Measurements from ENCODE around the gene NASP.

Gene NASP, protein sequence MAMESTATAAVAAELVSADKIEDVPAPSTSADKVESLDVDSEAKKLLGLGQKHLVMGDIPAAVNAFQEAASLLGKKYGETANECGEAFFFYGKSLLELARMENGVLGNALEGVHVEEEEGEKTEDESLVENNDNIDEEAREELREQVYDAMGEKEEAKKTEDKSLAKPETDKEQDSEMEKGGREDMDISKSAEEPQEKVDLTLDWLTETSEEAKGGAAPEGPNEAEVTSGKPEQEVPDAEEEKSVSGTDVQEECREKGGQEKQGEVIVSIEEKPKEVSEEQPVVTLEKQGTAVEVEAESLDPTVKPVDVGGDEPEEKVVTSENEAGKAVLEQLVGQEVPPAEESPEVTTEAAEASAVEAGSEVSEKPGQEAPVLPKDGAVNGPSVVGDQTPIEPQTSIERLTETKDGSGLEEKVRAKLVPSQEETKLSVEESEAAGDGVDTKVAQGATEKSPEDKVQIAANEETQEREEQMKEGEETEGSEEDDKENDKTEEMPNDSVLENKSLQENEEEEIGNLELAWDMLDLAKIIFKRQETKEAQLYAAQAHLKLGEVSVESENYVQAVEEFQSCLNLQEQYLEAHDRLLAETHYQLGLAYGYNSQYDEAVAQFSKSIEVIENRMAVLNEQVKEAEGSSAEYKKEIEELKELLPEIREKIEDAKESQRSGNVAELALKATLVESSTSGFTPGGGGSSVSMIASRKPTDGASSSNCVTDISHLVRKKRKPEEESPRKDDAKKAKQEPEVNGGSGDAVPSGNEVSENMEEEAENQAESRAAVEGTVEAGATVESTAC

DNA sequence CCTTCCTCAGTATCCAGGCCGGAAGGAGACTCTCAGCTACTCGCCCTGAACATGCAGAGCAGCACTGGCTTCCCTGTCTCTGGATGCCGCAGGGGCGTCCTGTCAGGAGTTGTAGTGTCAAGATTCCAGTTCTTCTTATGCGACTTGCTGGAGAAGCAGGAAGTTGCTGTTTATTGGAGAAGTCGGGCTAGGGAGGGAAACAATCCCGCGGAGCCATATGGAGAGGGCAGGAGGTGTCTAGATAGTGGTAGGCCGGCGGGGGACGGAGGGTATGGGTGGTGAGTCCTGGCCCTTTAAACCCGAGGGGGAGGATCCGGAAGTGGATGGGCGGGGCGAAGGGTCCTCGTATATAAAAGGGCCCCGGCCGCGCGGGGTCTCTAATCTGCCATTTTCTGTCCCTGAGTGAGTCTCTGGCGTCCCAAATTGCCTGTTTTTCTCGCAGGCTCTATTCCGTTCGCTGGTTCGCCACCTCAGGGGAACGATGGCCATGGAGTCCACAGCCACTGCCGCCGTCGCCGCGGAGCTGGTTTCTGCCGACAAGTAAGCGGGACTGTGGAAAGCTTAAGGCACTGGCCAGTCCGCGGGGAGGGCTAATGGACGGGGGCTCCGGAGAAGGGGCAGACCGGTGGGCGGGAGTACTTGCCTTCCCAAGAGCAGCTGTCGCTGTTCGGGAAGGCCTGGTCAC is at the start of gene NASP:
Gene NASP (plus strand): TSS at position 376 of the 685 bp plus-strand sequence. CDS start 106 bp downstream, at position 482.
- peak; percentile 95 for DNase-seq

DNA sequence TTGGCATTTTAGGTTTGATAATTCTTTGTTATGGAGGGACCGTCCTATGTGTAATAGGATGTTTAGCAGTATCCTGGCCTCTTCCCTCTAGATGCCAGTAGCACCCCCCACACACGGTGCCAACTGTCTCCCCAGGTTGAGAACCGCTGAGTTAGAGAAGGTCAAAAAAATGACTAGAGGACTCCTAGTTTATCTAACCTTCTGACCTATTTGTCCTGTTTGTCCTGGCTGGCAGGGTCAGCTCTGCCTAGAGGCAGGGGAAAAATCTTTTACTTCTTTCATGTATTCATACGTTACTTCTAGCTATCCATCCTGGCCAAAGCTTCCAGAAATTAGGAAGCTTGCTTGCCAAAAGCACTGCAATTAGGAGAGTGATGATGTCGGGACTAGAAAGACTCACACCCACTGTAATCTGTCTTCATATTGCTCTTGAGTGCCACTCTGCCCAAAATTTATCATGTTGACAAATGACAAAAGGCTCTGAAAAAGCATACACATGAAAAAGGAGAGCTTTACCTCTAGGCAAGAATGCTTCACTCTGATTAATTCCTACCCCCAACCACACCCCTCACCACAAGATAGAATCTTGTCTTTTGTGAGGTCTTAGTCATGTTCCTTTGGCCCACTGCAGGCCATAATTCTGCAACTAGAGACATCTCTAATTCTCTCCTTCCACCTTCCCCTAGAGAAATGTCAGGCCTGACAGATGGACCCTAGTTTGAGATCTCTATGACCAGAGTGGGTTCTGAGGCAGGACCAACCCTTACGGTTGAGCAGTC is 47.7 kb upstream of the NASP start:
- peak; percentile 23 for DNase-seq

DNA sequence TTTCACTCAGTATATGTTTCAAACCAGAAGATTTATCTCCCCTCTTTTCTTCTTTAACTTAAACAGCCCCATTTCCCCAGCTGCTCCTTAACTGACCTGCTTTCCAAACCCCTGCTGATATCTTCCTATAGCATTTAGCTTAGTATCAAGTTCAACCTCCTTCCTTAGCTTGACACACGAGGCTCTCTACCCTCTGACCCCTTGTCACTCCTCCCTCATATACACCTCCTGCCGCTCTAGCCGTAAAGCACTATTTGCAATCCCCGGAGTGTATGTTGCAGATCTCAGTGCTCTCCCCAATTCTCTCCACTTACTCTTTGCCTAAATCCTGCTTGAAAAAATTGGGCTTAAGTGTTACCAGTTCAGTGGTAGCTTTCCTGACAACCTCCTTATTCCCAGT is 47.0 kb upstream of the NASP start:
- DNase-seq = no peak

- peak; percentile 15 for DNase-seq
These were observed 42.6 kb upstream of the NASP start for GRCh38 chr1:45541193-45541592.

DNA sequence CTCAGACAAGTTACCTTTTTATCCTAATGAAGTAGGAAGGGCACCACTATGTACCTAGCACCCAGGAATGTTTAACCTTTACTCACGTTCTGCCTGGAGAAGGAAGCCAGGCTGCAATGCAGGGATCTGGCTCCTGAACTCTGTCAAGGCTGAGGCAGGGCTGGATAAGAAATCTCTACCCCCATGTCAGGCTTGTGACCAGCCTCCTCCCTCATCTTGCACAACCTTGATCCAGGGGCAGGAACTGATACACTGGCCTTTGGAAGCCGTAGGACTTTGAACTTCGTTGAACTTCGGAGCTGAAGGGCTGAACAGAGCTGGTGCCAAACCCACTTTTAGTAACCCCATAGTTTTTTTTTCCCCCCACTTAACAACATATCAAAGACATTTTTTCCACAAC is 41.2 kb upstream of the NASP start:
- DNase-seq = no peak

DNA sequence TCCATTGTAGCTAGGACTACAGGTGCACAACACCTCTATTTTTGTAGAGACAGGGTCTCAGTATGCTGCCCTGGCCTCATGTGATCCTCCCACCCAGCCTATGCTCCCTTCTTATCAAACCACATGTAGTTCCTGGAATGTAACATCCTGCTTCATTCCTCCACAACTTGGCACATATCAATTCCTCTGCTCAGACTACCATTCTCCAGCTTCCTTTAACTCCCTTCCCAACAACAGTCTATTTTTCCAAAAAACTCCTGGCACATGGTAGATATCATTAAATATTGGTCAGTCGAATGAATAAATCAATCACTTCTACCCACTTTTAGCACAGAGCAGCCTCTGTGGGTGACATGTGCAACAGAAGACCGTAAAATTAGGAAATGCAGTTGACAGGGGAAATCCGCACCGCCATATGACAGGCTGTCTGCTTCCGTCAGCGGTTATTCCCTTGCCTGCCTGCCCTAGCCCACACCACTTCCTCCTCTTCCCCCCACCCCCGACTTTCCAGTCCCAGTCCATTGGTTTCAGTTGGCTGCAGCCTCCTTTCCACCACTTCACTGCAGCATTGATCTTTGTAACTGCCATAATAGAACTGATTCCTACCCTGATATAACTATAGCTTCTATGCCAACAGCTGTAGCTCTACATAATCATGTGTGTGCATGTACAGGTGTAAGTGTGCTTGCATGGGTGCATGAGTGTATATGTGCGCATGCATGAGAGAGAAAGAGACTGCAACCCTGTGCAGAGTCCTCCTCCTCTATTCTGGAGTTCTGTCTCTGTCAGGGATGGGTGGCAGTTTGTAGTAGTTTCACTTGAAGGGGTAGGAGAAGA is 40.0 kb upstream of the NASP start:
- peak; percentile 68 for DNase-seq

DNA sequence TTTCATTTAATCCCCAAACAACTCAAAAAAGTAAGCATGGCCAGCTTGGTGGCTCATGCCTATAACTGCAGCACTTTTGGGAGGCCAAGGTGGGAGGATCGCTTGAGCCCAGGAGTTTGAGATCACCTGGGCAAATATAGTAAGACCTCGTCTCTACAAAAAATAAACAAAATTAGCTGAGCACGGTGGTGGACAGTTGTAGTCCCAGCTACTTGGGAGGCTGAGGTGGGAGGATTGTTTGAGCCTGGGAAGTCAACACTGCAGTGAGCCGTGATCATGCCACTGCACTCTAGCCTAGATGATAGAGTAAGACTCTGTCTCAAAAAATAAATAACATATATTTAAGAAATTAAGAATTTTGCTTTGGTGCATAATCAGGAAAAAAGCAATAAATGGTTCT is 39.3 kb upstream of the NASP start:
- no peak for DNase-seq

- no peak for DNase-seq
These were observed 38.8 kb upstream of the NASP start for GRCh38 chr1:45545019-45545493.

DNA sequence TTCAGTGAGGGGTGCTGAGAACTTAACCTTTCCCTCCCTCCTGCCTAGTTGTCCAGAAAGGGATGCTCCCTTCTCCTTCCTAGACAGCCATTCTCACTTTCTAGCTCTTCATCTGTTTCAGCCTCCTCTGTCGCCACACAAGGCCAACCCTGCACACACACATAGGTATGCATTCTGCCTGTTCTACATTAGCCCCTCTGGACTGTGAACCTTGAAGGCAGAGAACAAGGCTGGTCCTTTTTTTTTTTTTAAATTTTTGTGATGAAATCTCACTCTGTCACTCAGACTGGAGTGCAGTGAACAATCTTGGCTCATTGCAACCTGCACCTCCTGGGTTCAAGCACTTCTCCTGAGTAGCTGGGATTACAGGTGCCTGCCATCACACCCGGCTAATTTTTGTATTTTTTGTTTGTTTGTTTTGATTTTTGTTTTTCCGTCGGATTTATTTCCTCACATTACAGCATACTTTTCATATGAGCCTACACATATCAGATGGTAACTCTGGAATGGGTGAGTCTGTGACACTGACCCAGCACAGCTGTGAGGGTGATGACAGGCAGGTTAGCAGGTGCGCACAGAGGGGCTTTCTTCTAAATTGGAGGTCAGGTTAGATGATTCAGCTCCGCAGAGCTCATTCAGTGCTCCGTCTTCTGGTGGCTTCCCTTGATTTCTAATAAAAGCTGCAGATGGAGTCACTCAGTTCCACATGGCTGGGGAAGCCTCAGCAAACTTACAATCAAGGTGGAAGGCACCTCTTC is 38.1 kb upstream of the NASP start:
- DNase-seq = no peak

GRCh38 chr1:45550401-45551351 is 33.2 kb upstream of the NASP start, which contains the start of gene AKR1A1:
Gene AKR1A1, plus strand, starts transcription at chr1:45550826. Its CDS starts 10,969 bp downstream, at chr1:45561795.
- DNase-seq = peak; percentile 96

DNA sequence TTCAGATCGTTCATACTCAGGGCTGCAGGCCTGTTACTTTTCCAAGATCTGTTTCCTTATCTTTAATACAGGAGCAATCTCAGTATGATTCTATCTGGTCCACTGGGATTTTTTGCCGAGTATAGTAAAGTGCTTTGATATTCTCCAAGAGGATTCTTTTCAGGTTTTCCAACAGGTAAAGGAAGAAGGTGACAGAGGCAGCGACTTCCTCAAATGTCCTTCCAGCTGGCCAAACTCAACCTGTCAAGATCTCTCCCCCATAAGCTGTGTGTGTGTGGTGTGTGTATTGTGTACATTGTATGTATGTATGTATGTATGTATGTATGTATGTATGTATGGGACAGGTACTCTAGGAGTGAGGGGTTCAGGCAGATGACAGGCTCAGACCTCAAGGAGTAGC is 32.2 kb upstream of the NASP start:
- no peak for DNase-seq

GRCh38 chr1:45552331-45552730 is 31.5 kb upstream of the NASP start:
- no peak for DNase-seq

DNA sequence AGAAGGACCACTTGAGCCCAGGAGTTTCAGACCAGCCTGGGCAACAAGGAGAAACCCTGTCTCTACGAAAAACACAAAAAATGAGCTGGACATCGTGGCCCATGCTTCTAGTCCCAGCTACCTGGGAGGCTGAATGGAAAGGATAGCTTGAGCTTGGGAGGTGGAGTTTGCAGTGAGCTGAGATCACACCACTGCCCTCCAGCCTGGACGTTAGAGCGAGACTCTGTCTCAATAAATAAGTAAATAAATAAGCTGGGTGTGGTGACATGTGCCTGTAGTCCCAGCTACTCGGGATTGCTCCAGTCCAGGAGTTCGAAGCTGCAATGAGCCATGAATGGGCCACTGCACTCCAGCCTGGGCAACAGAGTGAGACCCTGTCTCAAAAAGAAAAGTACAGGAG is 29.6 kb upstream of the NASP start:
- no peak for DNase-seq

- no peak for DNase-seq
These were observed 26.4 kb upstream of the NASP start for GRCh38 chr1:45557422-45557944.

- DNase-seq = no peak
These were observed 20.0 kb upstream of the NASP start for GRCh38 chr1:45563843-45564242.

- DNase-seq = no peak
These were observed 17.1 kb upstream of the NASP start for GRCh38 chr1:45566722-45567121.

DNA sequence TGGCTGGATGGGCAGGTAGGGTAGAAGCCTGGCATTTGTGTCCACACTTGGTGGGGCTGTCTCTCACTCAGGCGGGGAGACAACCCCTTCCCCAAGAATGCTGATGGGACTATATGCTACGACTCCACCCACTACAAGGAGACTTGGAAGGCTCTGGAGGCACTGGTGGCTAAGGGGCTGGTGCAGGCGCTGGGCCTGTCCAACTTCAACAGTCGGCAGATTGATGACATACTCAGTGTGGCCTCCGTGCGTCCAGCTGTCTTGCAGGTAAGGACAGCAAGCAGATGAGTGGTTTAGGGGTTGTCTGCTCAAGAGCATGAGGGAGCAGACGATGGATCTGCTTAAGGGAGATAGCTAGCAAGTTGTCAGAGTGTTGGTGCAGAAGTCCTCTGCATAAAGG is 15.9 kb upstream of the NASP start:
- DNase-seq = no peak

DNA sequence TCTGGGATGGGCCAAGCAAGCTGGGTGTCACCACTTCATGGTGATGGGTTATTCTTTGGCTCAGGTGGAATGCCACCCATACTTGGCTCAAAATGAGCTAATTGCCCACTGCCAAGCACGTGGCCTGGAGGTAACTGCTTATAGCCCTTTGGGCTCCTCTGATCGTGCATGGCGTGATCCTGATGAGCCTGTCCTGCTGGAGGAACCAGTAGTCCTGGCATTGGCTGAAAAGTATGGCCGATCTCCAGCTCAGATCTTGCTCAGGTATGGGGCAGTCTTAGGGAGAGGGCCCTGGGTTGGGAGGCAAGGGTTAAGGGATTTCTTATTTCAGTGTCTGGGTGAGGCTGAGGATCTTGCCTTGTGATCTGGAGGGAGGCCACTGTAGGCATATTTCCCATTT is 15.4 kb upstream of the NASP start:
- no peak for DNase-seq

DNA sequence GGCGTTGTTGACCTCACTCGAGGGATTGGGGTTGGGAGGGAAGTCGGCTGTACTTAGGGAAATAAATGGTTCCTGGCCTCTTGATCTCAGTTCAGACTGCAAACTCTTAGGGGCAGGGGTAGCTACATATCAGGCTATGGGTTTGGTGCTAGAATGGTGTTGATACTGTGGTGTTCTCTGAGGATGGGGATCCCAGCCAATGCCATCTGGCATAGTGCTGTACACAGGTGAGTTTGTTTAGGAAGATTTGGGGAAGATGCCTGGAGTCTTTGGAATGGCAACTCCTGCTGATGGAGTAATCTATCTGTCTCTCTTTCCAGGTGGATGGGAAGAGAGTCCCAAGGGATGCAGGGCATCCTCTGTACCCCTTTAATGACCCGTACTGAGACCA is 14.3 kb upstream of the NASP start:
- DNase-seq = no peak
